Ramos (cell line): ENCODE data around the gene ACSS2.

Experiments
- in situ Hi-C: fragments of 300-500 bp; cut with MboI; formaldehyde crosslinking; loops from one replicate; pipeline ENCODE4 v1.14.3; 2022; ENCODE audit warnings: low sequenced_read_pairs; ENCODE audit not compliant: unreplicated experiment

The ACSS2 gene, protein sequence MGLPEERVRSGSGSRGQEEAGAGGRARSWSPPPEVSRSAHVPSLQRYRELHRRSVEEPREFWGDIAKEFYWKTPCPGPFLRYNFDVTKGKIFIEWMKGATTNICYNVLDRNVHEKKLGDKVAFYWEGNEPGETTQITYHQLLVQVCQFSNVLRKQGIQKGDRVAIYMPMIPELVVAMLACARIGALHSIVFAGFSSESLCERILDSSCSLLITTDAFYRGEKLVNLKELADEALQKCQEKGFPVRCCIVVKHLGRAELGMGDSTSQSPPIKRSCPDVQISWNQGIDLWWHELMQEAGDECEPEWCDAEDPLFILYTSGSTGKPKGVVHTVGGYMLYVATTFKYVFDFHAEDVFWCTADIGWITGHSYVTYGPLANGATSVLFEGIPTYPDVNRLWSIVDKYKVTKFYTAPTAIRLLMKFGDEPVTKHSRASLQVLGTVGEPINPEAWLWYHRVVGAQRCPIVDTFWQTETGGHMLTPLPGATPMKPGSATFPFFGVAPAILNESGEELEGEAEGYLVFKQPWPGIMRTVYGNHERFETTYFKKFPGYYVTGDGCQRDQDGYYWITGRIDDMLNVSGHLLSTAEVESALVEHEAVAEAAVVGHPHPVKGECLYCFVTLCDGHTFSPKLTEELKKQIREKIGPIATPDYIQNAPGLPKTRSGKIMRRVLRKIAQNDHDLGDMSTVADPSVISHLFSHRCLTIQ

DNA sequence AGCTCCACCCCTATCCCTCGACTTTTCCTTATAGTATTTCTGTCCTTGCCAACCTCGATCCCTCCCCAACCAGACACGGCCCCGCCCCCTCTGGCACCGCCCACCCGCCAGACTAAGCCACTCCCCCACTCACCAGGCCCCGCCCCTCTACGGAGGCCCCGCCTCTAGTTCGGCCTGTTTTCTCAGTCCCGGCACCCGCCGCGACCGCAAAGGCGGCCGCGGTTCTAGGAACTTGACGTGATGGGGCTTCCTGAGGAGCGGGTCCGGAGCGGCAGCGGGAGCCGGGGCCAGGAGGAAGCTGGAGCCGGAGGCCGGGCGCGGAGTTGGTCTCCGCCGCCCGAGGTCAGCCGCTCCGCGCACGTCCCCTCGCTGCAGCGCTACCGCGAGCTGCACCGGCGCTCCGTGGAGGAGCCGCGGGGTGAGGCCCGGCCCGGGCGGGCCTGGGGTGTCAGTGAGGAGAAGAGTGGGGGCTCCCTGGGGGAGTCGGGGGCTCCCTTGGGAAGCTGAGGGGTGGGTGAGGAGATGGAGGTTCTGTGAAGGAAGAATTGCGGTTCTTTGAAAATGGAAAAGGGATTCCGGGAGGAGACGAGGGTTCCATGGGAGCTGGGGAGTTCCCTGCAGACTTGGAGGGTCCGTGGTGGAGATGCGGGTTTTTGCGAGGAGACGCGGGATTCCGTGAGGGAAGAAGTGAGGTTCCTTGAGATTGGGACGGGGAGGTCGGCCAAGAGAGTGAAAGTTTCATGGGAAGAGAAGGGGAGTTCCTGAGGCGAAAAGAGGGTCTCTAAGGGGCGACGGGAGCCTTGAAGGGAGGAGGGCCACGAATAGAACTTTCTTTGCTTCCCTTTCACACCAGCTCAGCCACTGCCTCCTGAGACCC, at the start of gene ACSS2:
Gene ACSS2 (plus strand): TSS at position 207 of the 877 bp plus-strand sequence. CDS start 34 bp downstream, at position 241.
- in situ Hi-C loops: no loop called here

DNA sequence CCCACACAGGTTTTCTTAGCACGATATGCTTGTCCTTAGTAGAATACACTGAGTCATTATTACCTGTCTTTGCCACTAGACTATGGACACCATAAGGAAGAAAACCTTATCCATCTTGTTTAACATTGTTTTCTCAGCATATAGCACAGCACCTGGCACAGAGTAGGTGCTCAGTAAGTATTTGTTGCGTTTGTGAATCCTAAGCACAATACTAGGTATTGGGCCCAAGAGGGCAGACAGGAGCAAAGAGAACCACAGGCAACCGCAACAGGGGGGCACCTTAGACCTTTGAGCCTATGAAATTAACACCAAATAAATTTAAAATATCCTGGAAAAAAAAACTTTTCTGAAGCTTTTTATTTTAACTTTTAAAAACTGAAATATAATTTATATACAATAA, 47.2 kb upstream of the ACSS2 start:
- in situ Hi-C loops: loop anchor here (25.0 kb wide), 1 partner anchor 608 kb away; the partner anchor contains the start of gene GDF5

DNA sequence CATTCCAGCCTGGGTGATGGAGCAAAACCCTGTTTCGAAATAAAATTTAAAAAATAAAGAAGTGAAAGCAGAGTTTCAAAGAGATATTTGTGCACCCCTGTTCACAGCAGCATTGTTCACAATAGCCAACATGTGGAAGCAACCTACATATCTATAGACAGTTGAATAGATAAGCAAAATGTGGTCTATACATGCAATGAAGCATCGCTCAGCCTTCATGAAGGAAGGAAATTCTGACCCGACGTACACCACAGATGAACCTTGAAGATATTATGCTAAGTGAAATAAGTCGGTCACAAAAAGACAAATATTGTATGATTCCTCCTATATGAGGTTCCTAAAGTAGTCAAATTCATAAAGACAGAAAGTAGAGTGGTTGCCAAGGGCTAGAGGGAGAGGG, 44.5 kb upstream of the ACSS2 start:
- in situ Hi-C loops: loop anchor here (10.0 to 25.0 kb wide), 2 partner anchors 383 to 605 kb away; partner anchors contain the start of gene GDF5

DNA sequence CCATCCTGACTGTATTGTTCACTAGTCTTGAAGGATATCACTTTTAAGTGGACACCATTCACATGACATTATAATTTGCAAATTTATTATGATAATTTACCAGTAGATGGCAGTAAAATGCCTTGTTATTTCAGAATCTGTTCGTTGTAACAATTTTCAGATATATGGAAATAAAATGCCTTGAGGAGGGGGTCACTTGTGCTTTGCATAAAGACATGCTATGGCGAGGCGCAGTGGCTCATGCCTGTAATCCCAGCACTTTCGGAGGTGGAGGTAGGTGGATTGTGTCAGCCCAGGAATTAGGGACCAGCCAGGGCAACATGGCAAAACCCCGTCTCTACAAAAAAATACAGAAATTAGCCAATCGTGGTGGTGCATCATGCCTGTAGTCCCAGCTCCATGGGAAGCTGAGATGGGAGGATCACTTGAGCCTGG, 41.9 kb upstream of the ACSS2 start:
- in situ Hi-C loops: loop anchor here (10.0 to 25.0 kb wide), 2 partner anchors 380 to 603 kb away; partner anchors contain the start of gene GDF5

DNA sequence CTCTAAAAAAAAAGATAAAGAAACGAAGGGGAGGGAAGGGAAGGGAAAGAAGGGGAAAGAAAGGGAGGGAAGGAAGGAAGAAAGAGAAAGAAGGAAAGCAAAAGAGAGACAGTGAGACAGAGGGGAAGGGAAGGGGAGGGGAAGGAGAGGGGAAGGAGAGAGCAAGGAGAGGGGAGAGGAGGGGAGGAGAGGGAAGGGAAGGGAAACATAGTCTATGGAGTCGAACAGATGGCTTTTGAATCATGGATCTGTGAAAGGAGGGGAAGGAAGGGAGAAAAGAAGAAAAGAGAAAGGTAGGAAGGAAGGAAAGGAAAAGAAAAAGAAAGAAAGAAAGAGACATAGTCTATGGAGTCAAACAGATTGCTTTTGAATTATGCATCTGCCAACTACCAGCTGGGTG, 34.3 kb upstream of the ACSS2 start:
- in situ Hi-C loops: loop anchor here (25.0 kb wide), 1 partner anchor 595 kb away; the partner anchor contains the start of gene GDF5

DNA sequence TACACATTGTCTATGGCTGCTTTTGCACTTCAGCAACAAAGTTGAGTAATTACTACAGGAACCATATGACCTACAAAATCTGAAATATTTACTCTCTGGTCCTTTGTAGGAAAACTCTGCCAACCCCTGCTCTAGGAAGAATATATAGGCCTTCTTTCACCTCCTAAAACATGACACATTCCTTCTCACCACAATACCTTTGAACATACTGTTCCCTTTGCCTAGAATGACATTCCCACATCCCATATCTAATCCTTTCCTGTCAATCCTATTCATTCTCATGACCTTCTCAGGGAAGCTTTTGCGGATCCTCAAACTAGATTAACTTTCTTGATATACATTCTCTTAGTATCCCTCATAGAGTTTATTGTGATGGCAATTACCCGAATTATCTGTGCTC, 33.0 kb upstream of the ACSS2 start:
- in situ Hi-C loops: loop anchor here (25.0 kb wide), 1 partner anchor 594 kb away; the partner anchor contains the start of gene GDF5

DNA sequence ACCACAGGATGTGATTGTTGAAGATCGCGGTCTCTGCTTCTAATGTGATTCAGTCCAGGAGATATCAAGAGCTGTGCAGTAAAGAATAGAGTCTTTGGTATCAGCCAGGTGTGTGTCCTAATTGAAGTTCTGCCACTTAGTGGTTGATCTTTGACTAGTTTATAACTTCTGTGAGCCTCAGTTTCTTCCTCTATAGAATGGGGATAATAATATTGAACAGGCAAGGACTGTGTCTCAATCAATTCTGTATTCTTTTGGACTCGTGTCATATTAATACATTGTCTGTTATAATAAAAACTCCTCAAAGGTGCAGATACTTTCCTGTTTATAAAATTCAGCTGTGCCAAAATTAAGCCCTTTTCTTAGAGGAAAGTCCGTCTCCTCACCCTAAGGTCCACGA, 27.8 kb upstream of the ACSS2 start:
- in situ Hi-C loops: loop anchor here (25.0 kb wide), 1 partner anchor 589 kb away; the partner anchor contains the start of gene GDF5

DNA sequence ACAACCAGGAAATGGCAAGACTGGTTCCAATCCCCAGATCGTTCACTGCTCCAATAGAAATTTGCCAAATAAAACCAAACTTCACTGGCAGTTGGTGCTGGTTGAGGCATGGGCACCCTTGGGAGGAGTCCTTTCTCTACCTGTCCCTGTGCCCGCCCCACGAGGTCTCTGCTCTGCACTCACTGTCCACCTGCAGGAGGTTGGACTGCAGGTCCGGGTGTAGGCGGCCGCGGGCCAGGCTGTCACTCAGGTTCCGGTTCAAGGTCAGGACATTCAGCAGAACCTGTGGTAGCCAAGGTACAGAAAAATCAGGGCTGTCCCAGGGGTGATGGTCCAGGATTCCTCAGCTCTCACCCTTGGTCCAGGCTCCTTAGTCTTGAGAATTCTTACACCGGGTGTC, 26.6 kb upstream of the ACSS2 start:
- in situ Hi-C loops: loop anchor here (25.0 kb wide), 1 partner anchor 588 kb away; the partner anchor contains the start of gene GDF5

DNA sequence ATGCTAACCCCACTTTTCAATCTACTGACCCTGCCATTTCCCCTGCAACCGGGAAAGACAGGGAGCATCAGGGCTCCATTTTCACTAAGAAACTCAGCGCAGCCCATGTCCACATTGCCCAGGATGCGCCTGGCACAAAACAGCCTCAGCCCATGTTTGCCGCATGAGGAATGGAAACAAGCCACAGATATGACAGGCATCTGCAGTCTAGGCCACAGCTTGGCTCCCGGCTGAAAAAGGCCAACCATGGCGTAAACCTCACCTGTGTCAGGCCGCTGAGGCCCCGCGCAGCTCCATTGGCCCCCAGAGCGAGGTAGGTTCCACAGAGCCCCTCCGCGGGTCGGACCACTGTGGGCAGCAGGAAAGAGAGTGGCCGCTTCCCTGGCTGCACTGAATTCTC, 25.4 kb upstream of the ACSS2 start:
- in situ Hi-C loops: no loop called here

DNA sequence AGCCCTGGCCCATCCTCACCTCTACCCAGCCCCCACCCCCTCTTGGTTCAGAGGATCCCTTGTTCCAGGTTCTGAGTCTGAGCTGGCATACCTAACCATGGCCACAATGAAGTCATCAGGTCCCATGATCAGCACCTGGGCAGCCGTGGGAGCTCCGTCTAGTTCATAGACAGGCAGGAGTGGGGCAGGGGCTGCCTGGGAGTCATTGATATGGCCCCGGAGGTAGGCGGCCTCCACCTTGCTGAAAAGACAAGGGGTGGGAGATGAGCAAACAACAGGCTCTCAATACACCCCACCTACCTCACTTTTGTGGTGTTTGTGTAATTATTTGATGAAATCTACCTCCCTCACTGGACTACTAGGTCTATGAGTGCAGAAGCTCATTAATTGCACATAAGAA, 24.1 kb upstream of the ACSS2 start:
- in situ Hi-C loops: no loop called here

DNA sequence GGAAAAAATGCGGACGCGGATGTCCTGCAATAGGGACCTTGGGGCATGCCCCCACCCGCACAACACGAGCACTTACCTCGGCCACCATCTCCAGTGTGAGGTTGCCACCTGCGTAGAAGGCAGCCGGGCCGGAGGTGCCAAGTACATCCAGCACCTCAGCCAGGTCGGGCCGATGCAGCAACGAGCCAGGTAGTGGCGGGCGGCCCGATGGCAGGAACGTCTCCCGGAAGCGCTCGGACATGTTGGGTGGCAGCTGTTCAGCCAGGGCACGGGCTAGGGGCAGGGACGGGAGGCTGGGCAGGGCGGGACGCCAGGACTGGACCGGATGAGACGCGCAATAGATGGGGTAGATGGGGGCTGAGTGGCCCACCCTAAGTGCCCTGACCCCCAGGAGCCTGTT, 17.0 kb upstream of the ACSS2 start:
- in situ Hi-C loops: no loop called here

DNA sequence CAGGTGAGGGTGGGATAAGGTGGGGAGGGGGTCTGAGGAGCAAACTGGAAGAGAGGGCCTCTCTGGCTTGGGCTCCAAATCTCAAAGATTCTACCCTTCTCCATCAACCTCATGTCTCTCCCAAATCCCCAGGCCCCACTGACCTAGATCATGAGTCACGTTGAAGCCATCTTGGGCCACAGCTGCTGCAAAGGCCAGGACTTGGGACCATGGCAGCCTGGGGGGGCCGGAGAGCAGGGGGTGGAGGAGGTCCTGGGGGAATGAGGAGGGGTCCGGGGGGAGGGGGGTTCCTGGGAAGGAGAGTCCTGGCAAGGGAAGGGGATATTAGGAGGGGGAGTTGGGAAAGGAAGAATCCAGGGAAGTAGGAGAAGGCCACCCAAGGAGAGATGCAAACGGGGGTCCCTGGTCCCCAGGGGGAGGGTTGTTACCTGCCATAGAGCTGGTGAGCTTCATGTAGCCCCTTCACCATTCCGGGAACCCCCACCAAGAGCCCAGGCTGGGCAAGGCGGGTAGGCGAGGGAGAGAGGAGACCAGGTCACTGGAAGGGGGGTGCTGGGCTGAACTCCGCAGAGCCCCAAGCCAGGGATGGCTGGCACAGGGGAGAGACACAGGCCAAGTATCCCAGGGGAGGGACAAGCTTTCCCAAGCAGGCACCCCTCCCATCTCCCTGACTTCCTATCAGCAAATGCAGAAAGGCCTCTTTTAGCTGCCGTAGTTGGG, 16.4 kb upstream of the ACSS2 start:
- in situ Hi-C loops: no loop called here

DNA sequence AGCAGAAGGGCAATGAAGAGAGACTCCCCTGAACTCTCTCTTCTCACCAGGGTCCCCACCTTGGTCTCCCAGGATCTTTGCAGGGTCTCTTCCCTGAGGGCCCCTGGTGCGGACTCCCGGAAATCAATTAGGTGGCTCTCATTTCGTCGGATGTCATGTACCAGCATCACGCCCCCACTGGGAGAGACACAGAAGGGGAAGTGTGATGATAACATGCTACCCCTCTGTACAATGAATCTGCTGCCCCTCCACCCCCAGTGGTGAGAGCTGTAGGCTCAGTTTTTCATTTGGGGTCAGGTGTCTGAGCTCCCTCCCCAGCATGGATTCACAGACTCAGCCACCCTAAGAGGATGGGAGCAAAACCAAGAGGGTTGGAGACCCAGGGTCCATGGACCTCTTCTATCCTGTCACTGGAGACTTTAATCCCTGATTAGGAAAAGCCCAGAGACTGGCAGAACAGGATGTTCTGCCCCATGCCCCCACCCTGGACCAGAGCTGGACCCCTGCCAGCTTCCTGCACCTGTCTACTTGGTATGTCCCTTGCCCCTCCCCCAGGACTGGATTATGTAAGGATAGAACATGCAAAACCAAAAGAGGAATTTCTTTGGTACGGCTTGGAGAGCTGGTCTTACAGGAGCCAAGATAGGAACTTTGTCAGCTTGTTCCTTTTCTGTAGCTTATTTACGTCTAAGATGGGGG, 14.9 kb upstream of the ACSS2 start:
- in situ Hi-C loops: no loop called here

DNA sequence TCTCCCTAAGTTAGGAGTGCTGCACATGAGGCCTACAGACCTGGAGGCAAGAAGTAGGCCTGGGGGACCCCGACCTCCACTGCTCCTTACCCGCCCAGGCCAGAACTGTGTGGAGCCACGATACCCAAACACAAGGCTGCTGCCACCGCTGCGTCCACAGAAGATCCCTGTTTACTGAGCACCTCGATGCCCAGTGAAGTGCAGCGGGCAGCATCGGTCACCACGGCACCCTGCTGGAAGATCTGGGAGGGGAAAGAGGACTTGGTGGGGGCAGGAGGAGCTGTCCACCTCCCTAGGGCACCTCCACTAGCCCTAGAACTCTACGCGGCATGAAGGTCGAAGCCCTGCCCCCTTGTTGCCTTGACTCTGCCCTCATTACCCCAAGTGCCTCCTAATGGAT, 13.7 kb upstream of the ACSS2 start:
- in situ Hi-C loops: no loop called here

DNA sequence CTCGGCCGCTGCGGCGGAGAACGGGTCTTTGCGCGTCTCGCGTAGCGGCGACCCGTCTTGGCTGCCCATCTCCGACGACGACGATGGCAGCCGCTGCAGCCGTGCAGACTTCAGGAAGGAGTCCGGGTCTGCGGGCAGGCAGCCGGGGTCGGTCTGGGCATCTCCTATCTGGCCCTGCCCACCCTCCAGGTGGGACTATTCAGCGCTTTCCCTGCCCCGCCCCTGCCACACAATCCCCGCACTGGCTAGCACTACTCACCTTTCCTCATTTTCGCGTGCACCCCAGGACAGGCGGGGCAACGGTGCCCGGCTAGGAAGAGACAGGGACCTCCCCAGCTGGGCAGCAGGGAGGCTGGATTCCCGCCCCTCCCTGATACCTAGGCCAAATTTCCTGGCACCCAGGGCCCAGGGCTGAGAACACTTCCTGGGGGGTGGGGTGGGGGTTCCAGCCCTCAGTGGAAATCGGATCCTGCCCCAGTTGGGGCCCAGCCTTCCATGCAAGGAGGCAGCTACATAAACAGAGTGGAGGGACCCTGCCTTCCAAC, 12.9 kb upstream of the ACSS2 start:
- in situ Hi-C loops: no loop called here

DNA sequence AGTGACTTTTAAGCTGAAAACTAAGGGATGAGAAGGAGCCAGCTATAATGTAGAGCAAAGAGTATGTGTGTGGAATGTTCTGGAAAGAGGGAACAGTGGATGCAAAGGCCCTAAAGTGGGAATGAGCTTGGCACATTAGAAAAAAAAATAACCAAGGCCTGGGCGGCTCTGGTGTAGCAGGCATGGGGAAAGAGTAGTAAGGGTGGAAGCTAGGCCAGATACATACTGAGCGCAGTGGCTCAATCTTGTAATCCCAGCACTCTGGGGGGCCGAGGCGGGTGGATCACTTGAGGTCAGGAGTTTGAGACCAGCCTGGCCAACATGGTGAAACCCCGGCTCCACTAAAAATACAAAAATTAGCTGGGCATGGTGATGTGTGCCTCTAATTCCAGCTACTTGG, 12.2 kb upstream of the ACSS2 start:
- in situ Hi-C loops: no loop called here

DNA sequence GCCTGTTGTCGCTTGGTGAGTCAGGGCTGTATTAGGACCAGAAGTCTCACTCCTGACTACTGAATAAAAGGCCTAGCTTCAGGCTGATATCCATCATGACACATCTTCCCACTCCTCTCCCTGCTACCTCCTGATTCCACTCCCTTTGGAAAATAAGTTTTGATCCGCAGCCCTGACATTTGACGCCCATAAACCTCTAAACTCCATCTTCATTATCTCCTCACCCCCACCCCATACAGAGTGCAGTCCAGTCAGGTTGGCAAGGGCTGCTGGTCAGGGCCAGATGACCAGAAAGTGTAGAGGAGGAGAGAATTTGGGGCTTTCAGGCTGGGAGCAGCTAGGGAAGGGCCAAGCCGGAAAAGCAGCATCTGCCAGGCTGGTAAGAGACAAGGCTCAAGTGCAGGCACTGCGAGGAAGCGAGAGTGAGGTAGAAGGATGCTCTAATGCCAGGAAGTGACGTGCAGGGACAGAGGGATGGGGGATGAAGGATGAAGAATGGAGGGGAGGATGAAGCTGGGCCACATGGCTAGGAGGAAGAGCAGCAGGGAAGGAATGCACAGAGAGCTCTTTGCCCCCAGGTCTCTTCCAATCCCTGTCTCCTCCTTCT, 5.0 kb upstream of the ACSS2 start:
- in situ Hi-C loops: loop anchor here (5.0 kb wide), 1 partner anchor 86 kb away; the partner anchor contains the start of genes GSS and MYH7B
